Calu3 (cell line): ENCODE measurements around the gene PDGFB. TPM values are rescaled to one million over a fixed set of nuclear protein-coding genes. Genes with fewer than 3 reads are reported as not detected.

Experiments used
- BruUV-seq: library from RNA; stranded (reverse); fragments of 400-500 nt; replicated peaks from 2 replicates; lab custom pipeline; 2021; lab: Mats Ljungman, UMichigan
- CTCF ChIA-PET: fragments of 300-600 bp; sonication (Branson Sonifier 250); formaldehyde crosslinking; loops from one replicate; lab custom pipeline; 2022; ENCODE audit warnings: antibody characterized with exemption; lab: Charles Lee
- DNase-seq: peaks from one replicate; pipeline ENCODE4 v3.0.0; 2022
- H3K27ac Mint-ChIP-seq: one replicate; pipeline ENCODE4 v1.8.0; 2022; ENCODE audit warnings: mixed read lengths; ENCODE audit not compliant: unreplicated experiment
- H3K27me3 Mint-ChIP-seq: one replicate; pipeline ENCODE4 v1.8.0; 2022; ENCODE audit warnings: mixed read lengths; ENCODE audit not compliant: unreplicated experiment
- H3K36me3 Mint-ChIP-seq: one replicate; pipeline ENCODE4 v1.8.0; 2022; ENCODE audit warnings: mild to moderate bottlenecking, moderate library complexity, mixed read lengths; ENCODE audit not compliant: insufficient read depth, unreplicated experiment
- H3K4me1 Mint-ChIP-seq: one replicate; pipeline ENCODE4 v1.8.0; 2022; ENCODE audit warnings: mild to moderate bottlenecking, low read depth, mixed read lengths; ENCODE audit not compliant: unreplicated experiment
- H3K4me3 Mint-ChIP-seq: one replicate; pipeline ENCODE4 v1.8.0; 2022; ENCODE audit warnings: mild to moderate bottlenecking, low read depth, moderate library complexity, mixed read lengths; ENCODE audit not compliant: unreplicated experiment
- H3K9me3 Mint-ChIP-seq: one replicate; pipeline ENCODE4 v1.8.0; 2022; ENCODE audit warnings: low read depth, mixed read lengths; ENCODE audit not compliant: unreplicated experiment
- intact Hi-C: fragments of 100-400 bp; cut with micrococcal nuclease; formaldehyde crosslinking; loops from one replicate; pipeline ENCODE4 v1.10.0; 2022; ENCODE audit not compliant: unreplicated experiment
- total RNA-seq: library from RNA; stranded (reverse); gene quantifications from 2 replicates; pipeline ENCODE4 v1.2.3, GENCODE V29; 2022
- TF ChIP-seq, protein P1 (sequence below): fragments of 200-600 bp; IDR thresholded peaks from one replicate; pipeline ENCODE4 v1.8.0; 2022; ENCODE audit warnings: antibody characterized with exemption; ENCODE audit not compliant: unreplicated experiment

The PDGFB gene
- total RNA-seq, 1 experiment from 2014 or later: 25.9 TPM

DNA sequence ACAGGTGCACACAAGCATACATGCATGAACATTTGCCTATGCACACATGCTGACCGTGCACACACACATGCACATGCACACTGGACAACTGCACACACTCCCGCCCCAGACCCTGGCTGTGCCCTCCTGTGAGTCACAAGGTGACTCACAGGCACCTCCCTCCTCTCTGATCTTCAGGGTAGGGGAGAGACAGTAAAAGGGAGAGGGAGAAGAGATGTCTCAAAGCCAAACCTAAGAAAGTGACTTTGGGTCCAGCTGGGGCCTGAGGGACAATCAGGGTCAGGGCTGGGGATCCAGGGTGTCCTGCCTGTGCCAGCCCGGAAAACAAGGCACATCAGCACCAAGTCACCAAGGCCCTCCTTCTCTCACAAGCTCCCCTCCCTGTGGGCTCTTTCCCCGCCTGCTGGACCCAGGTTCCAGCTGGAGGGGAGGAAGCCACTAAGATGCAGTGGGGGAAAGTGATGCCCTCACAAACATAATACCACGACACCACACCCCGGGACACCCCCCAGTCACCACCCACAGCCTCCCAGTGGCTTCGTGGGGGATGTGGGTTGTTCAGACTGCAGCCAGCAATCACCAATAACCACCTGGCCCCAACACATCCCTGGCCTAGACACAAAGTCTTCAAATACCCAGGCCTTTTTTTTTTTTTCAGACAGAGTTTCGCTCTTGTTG, 39.3 kb downstream of the PDGFB start:
- intact Hi-C loops: no loop called here
- no peaks in the 10 kb centered on the region for H3K27me3 Mint-ChIP-seq
- no peaks in the 10 kb centered on the region for H3K9me3 Mint-ChIP-seq
- CTCF ChIA-PET: interaction anchor here (0.6 to 1.5 kb wide), 6 partner anchors 10 to 305 kb away, joined by 3 to 6 read pairs (median 3); no protein-coding TSS in a partner anchor
- peak overlapping the region; percentile 50 for H3K4me3 Mint-ChIP-seq
- peaks cover 50% of the 10 kb centered on the region for H3K4me1 Mint-ChIP-seq
- TF ChIP-seq, protein P1, sequence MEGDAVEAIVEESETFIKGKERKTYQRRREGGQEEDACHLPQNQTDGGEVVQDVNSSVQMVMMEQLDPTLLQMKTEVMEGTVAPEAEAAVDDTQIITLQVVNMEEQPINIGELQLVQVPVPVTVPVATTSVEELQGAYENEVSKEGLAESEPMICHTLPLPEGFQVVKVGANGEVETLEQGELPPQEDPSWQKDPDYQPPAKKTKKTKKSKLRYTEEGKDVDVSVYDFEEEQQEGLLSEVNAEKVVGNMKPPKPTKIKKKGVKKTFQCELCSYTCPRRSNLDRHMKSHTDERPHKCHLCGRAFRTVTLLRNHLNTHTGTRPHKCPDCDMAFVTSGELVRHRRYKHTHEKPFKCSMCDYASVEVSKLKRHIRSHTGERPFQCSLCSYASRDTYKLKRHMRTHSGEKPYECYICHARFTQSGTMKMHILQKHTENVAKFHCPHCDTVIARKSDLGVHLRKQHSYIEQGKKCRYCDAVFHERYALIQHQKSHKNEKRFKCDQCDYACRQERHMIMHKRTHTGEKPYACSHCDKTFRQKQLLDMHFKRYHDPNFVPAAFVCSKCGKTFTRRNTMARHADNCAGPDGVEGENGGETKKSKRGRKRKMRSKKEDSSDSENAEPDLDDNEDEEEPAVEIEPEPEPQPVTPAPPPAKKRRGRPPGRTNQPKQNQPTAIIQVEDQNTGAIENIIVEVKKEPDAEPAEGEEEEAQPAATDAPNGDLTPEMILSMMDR: no peak
- H3K36me3 Mint-ChIP-seq: peaks cover 29% of the 10 kb centered on the region
- H3K27ac Mint-ChIP-seq: peak overlapping the region; percentile 75
- BruUV-seq: no TSS peak
- DNase-seq: peak; percentile 66

DNA sequence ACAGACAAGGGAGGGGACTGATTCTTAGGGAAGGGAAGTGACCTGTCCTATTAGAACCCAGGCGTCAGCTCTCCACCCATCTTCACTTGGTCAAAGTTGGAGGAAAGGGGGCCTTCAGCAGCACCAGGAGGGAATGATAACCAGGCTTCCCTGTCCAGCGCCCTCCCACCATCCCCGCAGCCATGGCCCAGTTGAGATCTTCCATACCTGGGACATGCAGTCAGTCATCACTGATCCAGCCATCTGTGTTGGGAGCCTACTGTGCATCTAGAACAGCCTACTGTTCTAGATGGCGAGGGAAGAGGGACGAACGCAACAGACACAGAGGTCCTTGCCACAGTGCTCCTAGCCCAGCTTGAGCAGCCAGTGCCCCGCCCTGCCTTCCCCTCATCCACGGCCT, 40.6 kb downstream of the PDGFB start:
- CTCF ChIA-PET: interaction anchor here (1.5 kb wide), 1 partner anchor 35 kb away, joined by 4 read pairs; no protein-coding TSS in a partner anchor
- Mint-ChIP-seq H3K27me3 (no peaks in the 10 kb centered on the region), H3K27ac (no peak overlapping the region), H3K36me3 (peaks cover 29% of the 10 kb centered on the region), H3K4me1 (peaks cover 50% of the 10 kb centered on the region), H3K9me3 (peaks cover 2% of the 10 kb centered on the region), H3K4me3 (no peak overlapping the region)
- TF ChIP-seq, protein P1: no peak
- intact Hi-C loops: no loop called here
- no TSS peak for BruUV-seq
- no peak for DNase-seq

DNA sequence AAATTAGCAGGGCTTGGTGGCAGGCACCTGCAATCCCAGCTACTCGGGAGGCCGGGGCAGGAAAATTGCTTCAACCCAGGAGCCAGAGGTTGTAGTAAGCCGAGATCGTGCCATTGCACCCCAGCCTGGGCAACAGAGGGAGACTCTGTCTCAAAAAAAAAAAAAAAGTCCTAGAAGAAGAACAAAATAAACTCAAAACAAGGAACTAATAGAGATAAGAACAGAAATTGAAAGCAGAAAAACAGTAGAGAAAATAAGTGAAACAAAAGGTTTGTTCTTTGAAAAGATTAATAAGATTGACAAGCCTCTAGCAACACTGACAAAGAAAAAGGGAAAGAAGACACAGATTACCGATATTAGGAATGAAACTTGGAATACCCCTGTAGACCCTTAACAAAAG, 47.2 kb downstream of the PDGFB start:
- Mint-ChIP-seq H3K4me3 (no peak overlapping the region), H3K4me1 (peaks cover under 1% of the 10 kb centered on the region), H3K27me3 (no peaks in the 10 kb centered on the region), H3K9me3 (peaks cover 2% of the 10 kb centered on the region), H3K27ac (no peak overlapping the region), H3K36me3 (no peaks in the 10 kb centered on the region)
- TF ChIP-seq, protein P1: no peak
- DNase-seq: no peak
- intact Hi-C loops: no loop called here
- CTCF ChIA-PET: no interaction called here
- no TSS peak for BruUV-seq

DNA sequence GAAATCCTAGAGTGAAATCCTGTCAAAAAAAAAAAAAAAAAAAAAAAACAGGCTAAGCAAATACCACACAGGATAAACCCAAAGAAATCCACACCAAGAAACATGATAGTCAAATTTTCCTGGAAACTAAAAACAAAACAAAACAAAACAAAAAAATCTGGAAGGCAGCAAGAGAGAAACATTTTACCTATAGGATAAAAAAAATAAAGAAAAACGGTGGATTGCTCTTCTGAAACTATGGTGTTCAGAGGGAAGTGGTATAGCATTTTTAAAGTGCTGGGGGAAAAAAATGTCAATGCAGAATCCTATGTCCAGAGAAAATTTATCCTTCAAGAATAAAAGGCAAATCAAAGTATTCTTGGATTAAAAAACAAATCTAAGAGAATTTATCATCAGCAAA, 50.7 kb downstream of the PDGFB start:
- Mint-ChIP-seq H3K27me3 (no peaks in the 10 kb centered on the region), H3K27ac (no peak overlapping the region), H3K4me3 (no peak overlapping the region), H3K9me3 (no peaks in the 10 kb centered on the region), H3K36me3 (no peaks in the 10 kb centered on the region), H3K4me1 (no peaks in the 10 kb centered on the region)
- intact Hi-C loops: no loop called here
- DNase-seq: no peak
- TF ChIP-seq, protein P1: no peak
- CTCF ChIA-PET: no interaction called here
- no TSS peak for BruUV-seq
